Ecto neural progenitor cell (in vitro differentiated cells): Measurements from ENCODE around the gene MYO5B.

ENCODE experiments used
- DNase-seq: peaks from one replicate; pipeline ENCODE4 v3.0.0-alpha.2; 2018; ENCODE audit warnings: low spot score

Gene MYO5B

DNA sequence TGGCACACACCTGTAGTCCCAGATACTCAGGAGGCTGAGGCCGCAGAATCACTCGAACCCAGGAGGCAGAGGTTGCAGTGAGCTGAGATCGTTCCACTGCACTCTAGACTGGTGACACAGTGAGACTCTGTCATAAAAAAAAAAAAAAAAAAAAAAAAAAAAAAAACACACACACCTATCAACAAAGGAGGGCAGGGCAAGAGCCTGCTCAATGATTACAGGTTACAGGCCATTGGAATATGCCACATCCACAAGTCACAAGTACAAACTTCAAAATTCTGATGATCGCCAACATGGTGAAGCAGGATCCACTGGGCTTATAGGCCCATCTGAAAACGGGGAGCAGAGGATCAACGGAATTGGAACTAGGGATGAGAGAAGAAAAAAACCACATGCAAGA, 6.3 kb downstream of the MYO5B start:
- no peak for DNase-seq

DNA sequence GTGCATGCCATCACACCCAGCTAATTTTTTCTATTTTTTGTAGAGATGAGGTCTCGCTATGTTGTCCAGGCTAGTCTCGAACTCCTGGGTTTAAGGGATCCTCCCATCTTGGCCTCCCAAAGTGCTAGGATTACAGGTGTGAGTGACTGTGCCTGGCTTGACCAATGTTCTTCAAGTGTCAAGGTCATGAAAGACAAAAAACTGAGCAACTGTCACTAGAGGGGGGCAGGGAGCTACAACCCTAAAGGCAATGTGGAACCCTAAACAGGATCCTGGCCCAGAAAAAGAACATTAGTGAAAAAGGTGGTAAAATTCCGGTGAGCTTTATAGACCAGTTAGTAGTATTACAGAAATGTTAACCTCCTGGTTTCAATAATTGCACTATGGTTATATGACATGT, 7.3 kb downstream of the MYO5B start:
- no peak for DNase-seq

DNA sequence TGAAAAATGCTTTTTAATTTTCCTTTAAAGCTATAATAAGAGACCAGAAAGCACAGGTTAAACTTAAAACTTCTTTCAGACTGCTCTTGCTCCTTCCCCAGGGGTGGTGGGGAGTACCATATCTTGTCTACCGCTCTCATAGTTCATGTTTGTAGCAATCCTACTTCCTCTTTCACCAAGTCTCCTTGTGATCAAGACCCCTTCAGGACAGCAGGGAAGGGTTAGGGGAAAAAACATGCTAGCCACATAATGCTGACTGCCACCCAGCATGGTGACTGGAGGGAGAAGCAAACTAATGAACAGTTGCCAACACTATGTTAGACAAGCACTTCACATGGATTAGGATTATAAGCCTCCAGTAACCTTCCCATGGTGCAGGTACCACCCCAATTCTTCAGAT, 8.6 kb downstream of the MYO5B start:
- no peak for DNase-seq

DNA sequence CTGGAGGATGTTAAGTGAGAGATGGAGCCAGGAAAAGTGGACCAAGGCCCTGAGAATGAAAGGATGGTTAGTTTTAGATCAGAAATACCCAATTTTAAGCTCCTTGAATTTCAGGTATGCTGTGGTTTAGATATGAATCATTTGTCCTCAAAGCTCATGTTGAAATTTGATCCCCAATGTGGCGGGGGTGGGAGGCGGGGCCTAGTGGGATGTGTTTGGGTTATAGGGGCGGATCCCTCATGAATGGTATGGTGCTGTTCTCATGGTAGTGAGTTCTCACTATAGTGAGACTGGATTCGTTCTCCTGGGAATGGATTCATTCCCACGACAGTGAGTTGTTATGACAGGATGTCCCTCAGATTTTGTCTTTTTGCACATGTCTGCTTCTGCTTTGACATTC, 11.4 kb downstream of the MYO5B start:
- DNase-seq = no peak

- DNase-seq = no peak
These were observed 12.4 kb downstream of the MYO5B start for GRCh38 chr18:50182511-50182910.

- no peak for DNase-seq
These were observed 13.4 kb downstream of the MYO5B start for GRCh38 chr18:50181590-50181989.

DNA sequence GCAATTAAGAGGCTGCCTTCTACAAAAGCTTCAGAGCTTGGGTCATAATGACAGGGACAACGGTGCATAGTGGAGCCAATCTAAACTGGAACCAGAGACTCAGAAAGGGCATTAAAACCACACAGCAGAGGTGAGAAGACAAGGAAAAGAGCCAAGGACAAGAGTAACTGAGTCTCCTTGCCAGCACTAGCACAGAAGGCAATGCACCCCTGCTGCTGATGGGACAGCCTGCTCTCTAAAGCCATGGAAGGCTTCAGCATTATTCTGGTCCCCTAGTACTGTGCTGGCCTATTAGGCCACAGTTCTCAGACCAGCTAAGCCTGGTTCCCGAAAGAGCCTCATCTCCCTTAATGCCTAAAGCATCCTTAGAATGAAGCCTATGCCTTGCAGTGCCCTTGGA, 15.5 kb downstream of the MYO5B start:
- no peak for DNase-seq

DNA sequence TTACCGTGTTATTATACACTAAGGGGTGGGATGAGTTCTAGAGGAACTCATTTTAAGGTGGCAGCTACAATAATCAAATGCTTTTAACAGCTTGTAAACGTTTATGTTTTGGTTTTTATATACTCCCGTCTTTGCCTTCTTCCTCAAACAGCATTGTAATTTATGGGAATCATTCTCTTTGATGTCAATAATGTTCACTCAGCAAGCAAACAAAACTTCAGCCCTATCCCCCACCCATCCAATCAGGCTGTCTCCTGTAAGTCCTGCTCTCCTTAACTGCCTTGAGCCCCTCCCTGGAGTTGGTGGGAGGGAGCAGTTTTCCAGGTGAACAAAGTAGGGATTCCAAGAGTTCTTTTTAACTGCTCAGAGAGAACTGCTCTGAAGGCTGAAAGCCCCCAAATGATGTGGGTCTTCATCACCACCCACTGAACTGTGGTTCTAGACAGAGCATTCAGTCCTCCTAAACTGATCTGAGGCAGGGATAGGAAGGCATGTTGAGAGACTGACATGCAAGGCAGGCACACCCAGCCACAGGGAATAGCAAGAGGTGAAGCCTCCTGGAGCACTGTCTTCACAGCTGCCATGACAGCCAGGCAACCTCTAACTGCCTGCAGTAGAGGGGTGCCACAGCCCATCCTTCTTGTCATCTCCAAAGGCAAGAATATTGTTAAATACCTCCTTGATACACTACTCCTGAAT, 17.5 kb downstream of the MYO5B start:
- no peak for DNase-seq

DNA sequence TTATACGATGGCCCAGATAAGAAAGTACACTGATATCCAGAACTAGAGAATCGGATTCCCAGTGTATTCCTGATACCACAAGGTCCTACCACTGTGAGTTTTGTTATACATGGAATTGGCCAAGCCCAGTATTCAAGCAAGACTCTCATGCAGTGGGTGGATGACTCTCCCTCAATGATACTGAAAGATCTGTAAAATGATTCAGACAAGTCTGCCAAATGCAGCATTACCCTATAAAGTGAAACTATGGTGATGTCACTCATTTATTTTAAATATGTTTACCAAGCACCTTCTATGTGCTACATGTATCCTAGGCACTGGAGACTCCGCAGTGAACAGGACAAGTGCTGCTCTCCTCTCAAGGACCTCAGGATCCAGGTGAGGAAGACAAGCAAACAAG, 22.6 kb downstream of the MYO5B start:
- no peak for DNase-seq

GRCh38 chr18:50171406-50171805, 23.5 kb downstream of the MYO5B start:
- no peak for DNase-seq

DNA sequence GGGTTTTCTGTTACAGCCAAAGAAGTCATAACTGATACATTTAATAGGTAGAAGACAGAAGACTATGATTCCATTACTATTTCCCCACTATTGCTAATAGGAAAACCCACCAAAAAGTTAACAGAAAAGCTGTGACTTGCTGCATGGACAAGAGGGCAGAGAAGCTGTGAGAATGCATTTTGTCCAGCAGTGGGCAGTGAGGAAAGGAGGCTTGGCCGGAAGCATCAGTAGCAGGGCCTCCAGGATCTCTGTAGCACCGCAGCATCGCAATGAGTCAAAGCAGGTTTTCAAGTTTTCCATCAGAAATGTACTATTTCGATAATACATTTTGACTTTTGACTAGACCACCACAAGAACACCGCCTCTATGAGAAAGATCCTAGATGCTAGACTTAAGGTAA, 24.9 kb downstream of the MYO5B start:
- DNase-seq = no peak

GRCh38 chr18:50169149-50169548, 25.8 kb downstream of the MYO5B start:
- DNase-seq = no peak

- DNase-seq = no peak
These were observed 27.0 kb downstream of the MYO5B start for GRCh38 chr18:50167966-50168365.

DNA sequence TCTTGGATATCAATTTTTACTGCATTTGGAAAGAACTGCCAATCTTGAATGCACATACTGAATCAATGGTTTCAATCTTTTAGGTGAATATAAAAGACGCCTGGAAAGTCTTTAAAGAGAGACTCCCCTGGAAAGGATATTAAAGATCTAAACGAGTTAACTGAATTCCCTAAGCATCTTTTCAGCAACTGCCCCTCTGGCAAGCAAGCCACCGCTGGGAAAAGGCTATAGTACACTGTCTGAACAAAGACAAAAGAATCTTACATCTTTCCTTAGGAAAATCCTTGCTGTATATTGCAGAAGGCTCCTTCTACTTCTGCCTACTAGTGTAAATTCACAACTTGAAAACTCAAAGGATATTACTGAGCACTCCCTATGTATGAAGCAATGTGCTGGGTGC, 28.0 kb downstream of the MYO5B start:
- DNase-seq = no peak

GRCh38 chr18:50163505-50163904, 31.4 kb downstream of the MYO5B start:
- no peak for DNase-seq

GRCh38 chr18:50162486-50163304, 32.3 kb downstream of the MYO5B start:
- DNase-seq = no peak

GRCh38 chr18:50161597-50162205, 33.2 kb downstream of the MYO5B start:
- no peak for DNase-seq

- no peak for DNase-seq
These were observed 35.3 kb downstream of the MYO5B start for GRCh38 chr18:50159654-50160046.

- no peak for DNase-seq
These were observed 35.9 kb downstream of the MYO5B start for GRCh38 chr18:50158866-50159653.

DNA sequence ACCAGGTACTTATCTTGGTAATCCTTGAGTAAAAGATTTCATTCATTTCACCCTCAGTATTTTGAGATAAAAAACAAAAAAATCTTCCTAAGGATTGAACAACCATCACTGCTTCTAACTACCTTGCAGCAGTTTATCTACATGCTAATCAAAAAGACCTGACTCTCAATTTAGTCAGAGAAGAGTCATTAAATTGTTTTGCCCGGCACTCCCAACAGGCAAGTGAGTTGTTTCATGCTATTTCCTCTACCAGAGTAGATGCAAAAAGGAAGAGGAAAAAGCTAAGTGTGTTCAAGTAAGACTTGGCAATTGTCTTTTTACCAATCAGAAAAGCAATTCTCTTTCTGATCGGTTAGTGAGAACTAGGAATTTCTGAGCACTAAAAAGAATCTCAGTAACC, 39.5 kb downstream of the MYO5B start:
- no peak for DNase-seq

GRCh38 chr18:50154420-50154819, 40.5 kb downstream of the MYO5B start:
- DNase-seq = no peak

DNA sequence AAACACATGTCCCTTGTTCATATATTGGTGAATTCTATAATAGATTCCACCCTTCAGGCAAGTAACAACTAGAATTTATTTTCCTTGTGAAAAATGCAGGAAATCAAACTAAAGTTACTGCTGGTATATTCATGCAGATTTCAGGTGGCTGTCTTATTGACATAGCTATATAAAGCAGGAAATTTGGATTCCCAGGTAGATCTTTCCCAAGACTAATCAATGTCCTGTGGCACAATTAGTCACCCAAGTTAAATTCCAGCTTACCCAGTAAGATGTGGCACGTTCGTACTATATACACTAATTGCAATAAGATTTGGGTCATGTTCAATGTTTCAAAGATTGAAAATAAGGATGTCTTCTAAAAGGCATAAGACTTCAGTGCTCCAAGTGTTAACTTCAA, 42.0 kb downstream of the MYO5B start:
- no peak for DNase-seq

GRCh38 chr18:50151926-50152325, 43.0 kb downstream of the MYO5B start:
- DNase-seq = no peak
